Measurements from ENCODE around the gene DICER1. TPM values are rescaled to one million over a fixed set of nuclear protein-coding genes. Genes with fewer than 3 reads are reported as not detected.

The DICER1 gene
- total RNA-seq, 4 donors from 2014 or later, result 64.7 to 137 (median 87.6) TPM

GRCh38 chr14:95044463-95045105, 112.7 kb downstream of the DICER1 start:
- ATAC-seq (ENCODE audit: low FRiP score) (no peak), DNase-seq (ENCODE audit: low spot score) (no peak)
- TF ChIP-seq, protein P1, sequence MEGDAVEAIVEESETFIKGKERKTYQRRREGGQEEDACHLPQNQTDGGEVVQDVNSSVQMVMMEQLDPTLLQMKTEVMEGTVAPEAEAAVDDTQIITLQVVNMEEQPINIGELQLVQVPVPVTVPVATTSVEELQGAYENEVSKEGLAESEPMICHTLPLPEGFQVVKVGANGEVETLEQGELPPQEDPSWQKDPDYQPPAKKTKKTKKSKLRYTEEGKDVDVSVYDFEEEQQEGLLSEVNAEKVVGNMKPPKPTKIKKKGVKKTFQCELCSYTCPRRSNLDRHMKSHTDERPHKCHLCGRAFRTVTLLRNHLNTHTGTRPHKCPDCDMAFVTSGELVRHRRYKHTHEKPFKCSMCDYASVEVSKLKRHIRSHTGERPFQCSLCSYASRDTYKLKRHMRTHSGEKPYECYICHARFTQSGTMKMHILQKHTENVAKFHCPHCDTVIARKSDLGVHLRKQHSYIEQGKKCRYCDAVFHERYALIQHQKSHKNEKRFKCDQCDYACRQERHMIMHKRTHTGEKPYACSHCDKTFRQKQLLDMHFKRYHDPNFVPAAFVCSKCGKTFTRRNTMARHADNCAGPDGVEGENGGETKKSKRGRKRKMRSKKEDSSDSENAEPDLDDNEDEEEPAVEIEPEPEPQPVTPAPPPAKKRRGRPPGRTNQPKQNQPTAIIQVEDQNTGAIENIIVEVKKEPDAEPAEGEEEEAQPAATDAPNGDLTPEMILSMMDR (IDR thresholded peaks at IDR 0.05), result no peak

DNA sequence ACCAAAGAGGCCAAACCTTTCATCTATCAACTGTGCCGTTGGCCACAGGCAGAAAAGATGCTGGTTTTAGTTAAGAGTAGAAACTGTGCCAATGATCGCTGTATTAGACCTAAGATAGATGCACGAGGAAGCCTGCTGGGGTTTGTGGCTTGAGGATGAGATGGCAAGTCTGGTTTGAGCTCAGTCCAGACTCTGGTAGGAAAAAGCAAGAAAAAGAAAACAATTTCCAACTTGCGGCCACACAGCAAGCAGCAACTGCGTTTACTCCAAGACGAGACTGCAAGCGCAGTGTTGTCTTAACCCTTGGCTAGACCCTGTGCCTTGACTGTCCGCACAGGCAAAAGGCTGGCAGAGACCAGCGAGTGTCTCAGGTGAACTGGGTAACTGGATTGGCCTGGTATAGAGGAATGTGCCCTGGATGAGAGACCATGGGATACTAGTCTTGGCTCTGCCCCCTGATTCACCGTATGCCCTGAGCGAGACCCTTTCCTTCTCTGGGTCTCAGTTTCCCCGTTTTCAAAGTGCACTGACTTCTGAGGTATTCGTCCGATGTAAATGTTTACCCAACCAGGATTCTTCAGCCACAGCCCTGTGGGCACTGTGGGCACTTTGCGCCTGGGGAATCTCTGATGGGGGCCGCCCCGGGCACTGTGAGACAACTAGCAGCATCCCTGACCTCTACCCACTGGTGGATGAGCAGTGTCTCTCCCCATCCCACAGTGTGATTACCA, 113.4 kb downstream of the DICER1 start:
- no peak for ATAC-seq (ENCODE audit: low FRiP score)

GRCh38 chr14:95043314-95043713, 114.0 kb downstream of the DICER1 start:
- TF ChIP-seq, protein P1 (IDR thresholded peaks at IDR 0.05), result no peak
- ATAC-seq (ENCODE audit: low FRiP score), result no peak
- no peak for DNase-seq (ENCODE audit: low spot score)

More for the DNA sequence above, 113.4 kb downstream of the DICER1 start:
- TF ChIP-seq, protein P1 (IDR thresholded peaks at IDR 0.05), result no peak
- no peak for DNase-seq (ENCODE audit: low spot score)

GRCh38 chr14:95041477-95042020, 115.8 kb downstream of the DICER1 start:
- TF ChIP-seq, protein P1 (IDR thresholded peaks at IDR 0.05), result no peak
- ATAC-seq (ENCODE audit: low FRiP score), result no peak

DNA sequence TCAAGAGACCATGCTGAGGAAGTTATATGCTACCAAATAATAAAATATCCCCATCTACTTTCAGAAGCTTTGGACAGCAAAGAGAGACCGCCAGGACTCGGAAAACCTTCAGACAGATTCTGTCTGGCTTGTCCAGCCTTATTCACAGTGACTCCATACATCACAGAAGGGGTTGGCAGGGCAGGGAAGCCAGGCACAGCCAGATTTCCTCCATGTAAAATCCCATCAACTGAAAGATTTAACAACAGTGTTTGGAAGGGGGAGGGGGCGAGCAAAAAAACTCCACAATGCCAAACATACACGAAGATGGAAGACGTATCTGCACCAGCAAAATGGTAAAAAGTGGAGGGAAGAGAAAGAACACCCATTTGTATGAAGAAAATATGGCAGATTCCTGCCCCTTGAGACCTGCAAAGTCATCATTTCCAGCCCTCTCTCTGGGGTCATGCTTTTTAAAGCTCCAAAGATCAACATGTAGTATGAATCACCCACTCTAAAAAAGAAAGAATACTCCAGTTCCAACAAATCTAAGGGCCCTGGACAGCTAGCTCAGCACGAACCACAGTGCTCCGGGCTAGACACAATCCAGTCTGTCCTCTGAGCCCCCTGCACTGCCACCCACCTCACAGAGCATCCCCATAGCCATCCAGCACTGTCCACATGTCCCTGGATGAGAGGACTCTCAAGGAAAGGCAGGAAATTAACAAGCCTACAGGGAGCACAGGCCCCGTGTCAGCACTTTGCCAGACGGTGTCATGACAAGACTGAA, 116.4 kb downstream of the DICER1 start:
- TF ChIP-seq, protein P1 (IDR thresholded peaks at IDR 0.05), result no peak
- DNase-seq (ENCODE audit: low spot score) (no peak), ATAC-seq (ENCODE audit: low FRiP score) (no peak)

More at GRCh38 chr14:95041477-95042020, 115.8 kb downstream of the DICER1 start:
- no peak for DNase-seq (ENCODE audit: low spot score)

DNA sequence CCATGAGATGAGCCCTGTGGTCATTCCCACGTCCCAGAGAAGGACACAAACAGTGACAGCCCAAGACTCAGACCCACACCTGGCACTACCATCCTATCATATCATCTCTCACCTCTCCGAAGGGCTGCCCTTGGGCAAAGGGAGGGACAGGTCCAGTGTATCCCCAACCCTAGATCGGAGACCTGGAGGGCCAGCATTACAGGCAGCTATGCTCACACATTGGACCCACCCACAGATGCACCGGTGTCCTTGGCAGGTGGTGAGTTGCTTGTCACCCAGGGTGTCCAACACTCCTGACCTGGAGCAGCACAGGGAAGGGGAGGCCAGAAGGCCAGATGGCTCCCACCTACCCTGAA, 117.4 kb downstream of the DICER1 start:
- no peak for DNase-seq (ENCODE audit: low spot score)
- ATAC-seq (ENCODE audit: low FRiP score), result no peak
- TF ChIP-seq, protein P1 (IDR thresholded peaks at IDR 0.05), result no peak

Measured in omental fat pad (tissue), 4 donors.